Transverse colon (tissue), 4 donors: ENCODE results near the gene TMEM138. TPM values are rescaled to one million over a fixed set of nuclear protein-coding genes. Genes with fewer than 3 reads are reported as not detected.

Experiments
- DNase-seq: peaks from one replicate; pipeline ENCODE4 v3.0.0-alpha.2; 2019
- H3K27ac ChIP-seq, 4 donors: fragments of 200-600 bp; sonication (generic); 2 replicates each; pipeline ENCODE4 v1.5.1; 2016 to 2018; ENCODE audit warnings: inconsistent platforms in 4 of 4
- H3K27me3 ChIP-seq: fragments of 200-600 bp; sonication (generic); 2 replicates; pipeline ENCODE4 v1.5.1; 2017; ENCODE audit warnings: inconsistent platforms
- H3K36me3 ChIP-seq, 4 donors: fragments of 200-600 bp; sonication (generic); 2 replicates each; pipeline ENCODE4 v1.5.1; 2017 to 2019; ENCODE audit warnings: inconsistent platforms in 4 of 4
- H3K4me1 ChIP-seq, 4 donors: fragments of 200-600 bp; sonication (generic); 2 replicates each; pipeline ENCODE4 v1.5.1; 2017 to 2020; ENCODE audit warnings: inconsistent platforms in 4 of 4
- H3K4me3 ChIP-seq, 4 donors: fragments of 200-600 bp; sonication (generic); 1 replicate in 1 of 4; 2 replicates in 3 of 4; pipeline versions ENCODE4 v1.5.1 to v1.6.1; 2017 to 2019; ENCODE audit warnings: inconsistent platforms in 4 of 4
- H3K9me3 ChIP-seq, 2 donors: fragments of 200-600 bp; sonication (generic); 2 replicates each; pipeline ENCODE4 v1.5.1; 2017 to 2019; ENCODE audit warnings: inconsistent platforms in 2 of 2
- CTCF ChIP-seq, 5 experiments: fragments of 200-600 bp in 3 of 5; fragments of 450-650 bp in 2 of 5; sonication (generic) in 3 of 5; IDR thresholded peaks; 1 replicate in 2 of 5; 2 replicates in 3 of 5; pipeline ENCODE4 v1.5.1; 2016 to 2017; ENCODE audit warnings: antibody characterized with exemption in 5 of 5, inconsistent platforms in 3 of 5, mild to moderate bottlenecking in 2 of 5, moderate library complexity in 1 of 5
- EP300 ChIP-seq: sonication (generic); formaldehyde crosslinking; IDR thresholded peaks from one replicate; pipeline ENCODE4 v1.6.1; 2017; ENCODE audit warnings: antibody characterized with exemption, low read depth
- POLR2A ChIP-seq: fragments of 450-650 bp; IDR thresholded peaks from one replicate; pipeline ENCODE4 v1.6.1; 2016; ENCODE audit warnings: antibody characterized with exemption, mild to moderate bottlenecking, moderate library complexity
- POLR2AphosphoS5 ChIP-seq, 3 donors: sonication (generic); formaldehyde crosslinking; IDR thresholded peaks; one replicate each; pipeline ENCODE4 v1.6.1; 2016; ENCODE audit warnings: antibody characterized with exemption in 3 of 3
- WGBS, 2 donors: methylation state at CpG; one replicate each; pipeline ENCODE4 v1.1.5; 2018; ENCODE audit warnings: low coverage in 1 of 2; 5-methylcytosine and 5-hydroxymethylcytosine counted together
- in situ Hi-C, 4 donors: fragments of 200-750 bp; cut with MboI; loops; one replicate each; pipeline versions ENCODE4 v1.15.0 to v1.15.1; 2017; ENCODE audit warnings: low sequenced_read_pairs in 3 of 4, low pct_ligation_motif_present in 1 of 4, low pct_unique_long_range_greater_than_20kb in 1 of 4
- intact Hi-C: fragments of 100-400 bp; cut with DNase I; formaldehyde crosslinking; loops from one replicate; pipeline ENCODE4 v1.15.1; 2023; ENCODE audit warnings: low total_unique reads
- total RNA-seq, 4 donors: library from RNA; depleted of rRNA; stranded (reverse); fragments of >200 nt; gene quantifications; one replicate each; pipeline ENCODE4 v1.1.0, GENCODE V29; 2016

The TMEM138 gene
- total RNA-seq, 4 donors from 2014 or later = 27.9 to 51.6 (median 35.6) TPM

DNA sequence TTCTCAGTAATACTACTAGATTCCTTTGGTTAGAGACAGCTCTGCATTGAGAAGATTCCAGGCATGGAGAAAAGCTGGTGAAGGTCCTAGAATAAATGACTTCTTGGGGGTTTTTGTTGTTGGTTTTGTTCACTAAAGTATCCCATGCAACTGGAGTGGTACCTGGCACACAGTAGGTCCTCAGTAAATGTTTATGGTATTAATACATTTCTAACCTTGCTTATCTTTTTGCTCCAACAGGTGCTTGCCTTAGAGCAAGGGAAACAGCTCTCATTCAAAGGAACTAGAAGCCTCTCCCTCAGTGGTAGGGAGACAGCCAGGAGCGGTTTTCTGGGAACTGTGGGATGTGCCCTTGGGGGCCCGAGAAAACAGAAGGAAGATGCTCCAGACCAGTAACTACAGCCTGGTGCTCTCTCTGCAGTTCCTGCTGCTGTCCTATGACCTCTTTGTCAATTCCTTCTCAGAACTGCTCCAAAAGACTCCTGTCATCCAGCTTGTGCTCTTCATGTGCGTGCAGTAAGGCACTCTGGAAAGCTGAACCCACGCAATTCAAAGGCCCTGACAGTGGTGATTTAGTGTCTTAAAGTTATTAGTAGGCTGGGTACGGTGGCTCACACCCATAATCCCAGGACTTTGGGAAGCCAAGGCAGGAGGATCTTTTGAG, 2.0 kb downstream of the TMEM138 start:
- Histone ChIP-seq H3K4me1 (peaks cover 8 to 32% (median 28%) of the 10 kb centered on the region in 4 donors), H3K27me3 (no peaks in the 10 kb centered on the region), H3K27ac (no peak overlapping the region), H3K9me3 (no peaks in the 10 kb centered on the region), H3K4me3 (no peak overlapping the region), H3K36me3 (peaks cover 0 to 46% (median 21%) of the 10 kb centered on the region in 4 donors)
- intact Hi-C loops = no loop called here
- DNase-seq = no peak
- TF ChIP-seq POLR2A = no peak
- no peak for TF ChIP-seq POLR2AphosphoS5 (IDR thresholded peaks at IDR 0.05)
- no peak for TF ChIP-seq EP300
- no peak for TF ChIP-seq CTCF (IDR thresholded peaks at IDR 0.05)
- 88 to 93% methylated on average over 2 to 5 of the region's 5 CpGs for WGBS, 2 donors
- in situ Hi-C loops = no loop called here

DNA sequence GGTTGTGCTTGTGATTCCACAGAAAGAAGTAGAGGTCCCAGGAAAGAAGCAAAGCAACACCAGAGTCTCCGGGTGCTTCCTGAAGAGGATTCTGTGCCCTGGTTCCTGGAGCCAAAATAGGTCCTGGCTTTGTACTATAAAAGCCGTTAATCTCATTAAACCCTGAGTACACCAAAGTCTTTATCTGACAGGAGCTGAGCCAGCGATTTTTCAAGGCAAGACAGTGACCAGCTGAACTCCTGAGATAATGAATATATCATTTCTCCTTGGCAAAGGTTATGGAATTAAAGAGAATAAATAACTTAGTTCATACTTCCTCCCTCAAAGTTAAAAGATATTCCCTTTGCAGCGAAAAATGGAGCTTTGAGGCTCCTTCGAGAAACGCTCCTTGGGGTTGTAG, 5.2 kb downstream of the TMEM138 start:
- TF ChIP-seq POLR2A (no peak), POLR2AphosphoS5 (IDR thresholded peaks at IDR 0.05) (no peak), CTCF (IDR thresholded peaks at IDR 0.05) (no peak), EP300 (no peak)
- H3K4me1 ChIP-seq = peaks cover 8 to 12% (median 10%) of the 10 kb centered on the region in 4 donors
- no peaks in the 10 kb centered on the region for H3K27me3 ChIP-seq
- in situ Hi-C loops = no loop called here
- H3K36me3 ChIP-seq = peaks cover 0 to 46% (median 23%) of the 10 kb centered on the region in 4 donors
- no peak for DNase-seq
- H3K27ac ChIP-seq = no peak overlapping the region
- intact Hi-C loops = no loop called here
- no peak overlapping the region for H3K4me3 ChIP-seq
- H3K9me3 ChIP-seq = no peaks in the 10 kb centered on the region
- WGBS, 2 donors = 88 to 96% methylated on average over 5 to 6 of the region's 6 CpGs

- Histone ChIP-seq H3K4me3 (no peak overlapping the region), H3K27ac (no peak overlapping the region), H3K9me3 (no peaks in the 10 kb centered on the region), H3K27me3 (no peaks in the 10 kb centered on the region), H3K36me3 (peaks cover 0 to 46% (median 23%) of the 10 kb centered on the region in 4 donors), H3K4me1 (peaks cover 0 to 2% (median 0%) of the 10 kb centered on the region in 4 donors)
- WGBS, 2 donors = 90 to 91% methylated on average over 7 of the region's 7 CpGs
- intact Hi-C loops (no loop called here), in situ Hi-C loops (no loop called here)
- DNase-seq = no peak
- no peak for TF ChIP-seq POLR2A
- TF ChIP-seq POLR2AphosphoS5 (IDR thresholded peaks at IDR 0.05) = no peak
- TF ChIP-seq EP300 = no peak
- TF ChIP-seq CTCF (IDR thresholded peaks at IDR 0.05) = no peak
Observed at GRCh38 chr11:61368646-61369045, 6.5 kb downstream of the TMEM138 start.

DNA sequence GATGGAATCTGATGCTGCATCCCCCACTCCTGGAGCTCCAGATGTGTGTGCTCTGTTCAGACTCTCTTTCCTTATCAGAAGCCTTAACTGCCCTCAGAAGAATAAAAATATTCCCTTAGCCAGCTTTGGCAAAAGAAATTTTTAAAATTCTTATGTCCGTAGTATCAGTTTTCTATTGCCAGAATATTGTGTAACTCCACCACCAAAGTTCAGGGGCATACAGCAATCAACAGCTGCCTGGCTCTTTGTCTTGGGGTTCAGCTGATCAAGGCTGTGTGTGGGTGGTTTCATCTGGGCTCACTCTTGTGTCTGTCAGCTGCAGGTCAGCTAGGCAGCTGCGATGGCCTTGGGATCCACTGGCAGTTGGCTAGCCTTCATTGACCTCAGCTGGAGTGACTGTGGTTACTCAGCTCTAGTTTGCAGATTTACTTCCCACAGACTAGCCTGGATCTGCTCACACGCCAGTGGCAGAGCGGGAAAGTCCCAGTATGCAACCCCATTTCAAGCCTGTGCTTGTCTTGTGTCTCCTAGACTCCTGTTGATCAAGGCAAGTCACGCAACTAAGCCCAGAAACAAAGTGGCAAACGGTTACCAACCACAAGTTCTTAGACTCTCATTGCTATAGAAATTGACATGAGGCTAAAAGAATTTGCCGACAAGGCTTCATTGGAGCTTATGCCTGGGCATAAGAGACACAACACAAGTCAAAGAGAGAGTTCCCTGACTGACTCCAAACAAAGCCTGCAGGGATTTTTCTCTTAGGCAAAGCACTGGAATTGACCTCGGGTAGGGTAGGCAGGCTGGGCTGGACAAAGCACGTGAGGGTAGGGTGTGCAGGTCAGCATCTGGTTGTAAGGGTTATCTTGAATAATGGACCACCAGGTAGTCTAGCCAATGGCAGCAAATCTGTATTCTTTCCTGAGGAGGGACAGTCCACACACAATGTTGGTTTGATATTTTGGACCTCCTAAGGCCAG, 7.5 kb downstream of the TMEM138 start:
- Histone ChIP-seq H3K36me3 (peaks cover 0 to 46% (median 20%) of the 10 kb centered on the region in 4 donors), H3K4me3 (no peak overlapping the region), H3K27me3 (no peaks in the 10 kb centered on the region), H3K9me3 (no peaks in the 10 kb centered on the region), H3K27ac (peak overlapping the region in 1 of 4 donors; percentile 19), H3K4me1 (no peaks in the 10 kb centered on the region)
- whole genome bisulfite sequencing, 2 donors = 78 to 100% methylated on average over 1 to 9 of the region's 9 CpGs
- in situ Hi-C loops (no loop called here), intact Hi-C loops (no loop called here)
- DNase-seq = no peak
- no peak for TF ChIP-seq CTCF (IDR thresholded peaks at IDR 0.05)
- TF ChIP-seq POLR2A = no peak
- TF ChIP-seq POLR2AphosphoS5 (IDR thresholded peaks at IDR 0.05) = no peak
- no peak for TF ChIP-seq EP300
